PC-9 (cell line): ENCODE results near the gene ZBTB45. TPM values are rescaled to one million over a fixed set of nuclear protein-coding genes. Genes with fewer than 3 reads are reported as not detected.

Source experiments
- BruUV-seq: library from RNA; stranded (reverse); fragments of 400-500 nt; replicated peaks from 2 replicates; lab custom pipeline; 2021; lab: Mats Ljungman, UMichigan
- CTCF ChIA-PET: fragments of 300-600 bp; sonication (Branson Sonifier 250); formaldehyde crosslinking; loops from one replicate; lab custom pipeline; 2022; ENCODE audit warnings: antibody characterized with exemption; lab: Charles Lee
- POLR2A ChIA-PET: fragments of 300-600 bp; sonication (Branson Sonifier 250); formaldehyde crosslinking; loops from one replicate; lab custom pipeline; 2022; ENCODE audit warnings: antibody characterized with exemption; ENCODE audit not compliant: unreplicated experiment; lab: Charles Lee
- DNase-seq, 2 experiments: peaks; one replicate each; pipeline versions ENCODE4 v3.0.0 to v3.0.0-alpha.2; 2015 to 2022; ENCODE audit warnings: mixed read lengths in 1 of 2
- H2AFZ ChIP-seq: fragments of 200-600 bp; sonication (generic); 2 replicates; pipeline ENCODE4 v1.8.1; 2017; ENCODE audit warnings: antibody characterized with exemption
- H3F3A ChIP-seq: fragments of 200-600 bp; sonication (generic); 2 replicates; pipeline ENCODE4 v1.8.1; 2017; ENCODE audit warnings: antibody characterized with exemption, mild to moderate bottlenecking, low read depth; ENCODE audit not compliant: insufficient read depth
- H3K27ac ChIP-seq: fragments of 200-600 bp; sonication (generic); 2 replicates; pipeline ENCODE4 v1.6.1; 2016; ENCODE audit warnings: mixed run types
- H3K27me3 ChIP-seq: fragments of 200-600 bp; sonication (generic); 2 replicates; pipeline ENCODE4 v1.6.1; 2016; ENCODE audit warnings: low read depth, mixed run types; ENCODE audit not compliant: insufficient read depth
- H3K36me3 ChIP-seq: fragments of 200-600 bp; sonication (generic); 2 replicates; pipeline ENCODE4 v1.6.1; 2016; ENCODE audit warnings: low read depth, mixed run types
- H3K4me1 ChIP-seq: fragments of 200-600 bp; sonication (generic); replicated peaks from 2 replicates; pipeline ENCODE4 v1.6.1; 2016; ENCODE audit warnings: mixed run types; ENCODE audit not compliant: insufficient read depth
- H3K4me2 ChIP-seq: fragments of 200-600 bp; sonication (generic); 2 replicates; pipeline ENCODE4 v1.6.1; 2017; ENCODE audit warnings: mixed run types
- H3K4me3 ChIP-seq: fragments of 200-600 bp; sonication (generic); 2 replicates; pipeline ENCODE4 v1.6.1; 2016; ENCODE audit warnings: mixed run types
- H3K79me2 ChIP-seq: fragments of 200-600 bp; sonication (generic); 2 replicates; pipeline ENCODE4 v1.6.1; 2017; ENCODE audit warnings: low read depth, mixed run types
- H3K9me2 ChIP-seq: fragments of 200-600 bp; sonication (generic); 2 replicates; pipeline ENCODE4 v1.8.1; 2017; ENCODE audit warnings: mild to moderate bottlenecking; ENCODE audit not compliant: insufficient read depth
- H3K9me3 ChIP-seq: fragments of 200-600 bp; sonication (generic); 2 replicates; pipeline ENCODE4 v1.8.1; 2016; ENCODE audit warnings: low read depth; ENCODE audit not compliant: insufficient read depth
- H4K20me1 ChIP-seq: fragments of 200-600 bp; sonication (generic); 2 replicates; pipeline ENCODE4 v1.8.1; 2017; ENCODE audit not compliant: insufficient read depth
- CTCF ChIP-seq: fragments of 200-600 bp; sonication (generic); conservative IDR thresholded peaks from 2 replicates; pipeline ENCODE4 v1.6.1; 2017; ENCODE audit warnings: mixed run types, antibody characterized with exemption, mild to moderate bottlenecking, moderate library complexity
- EZH2 ChIP-seq: fragments of 200-600 bp; sonication (generic); IDR thresholded peaks from 2 replicates; pipeline ENCODE4 v1.8.0; 2017; ENCODE audit warnings: antibody characterized with exemption, low read depth
- intact Hi-C: fragments of 100-400 bp; cut with micrococcal nuclease; formaldehyde crosslinking; loops from one replicate; pipeline ENCODE4 v1.10.0; 2022; ENCODE audit not compliant: unreplicated experiment
- total RNA-seq: library from RNA; stranded (reverse); gene quantifications from 2 replicates; pipeline ENCODE4 v1.2.3, GENCODE V29; 2021

Gene ZBTB45
- total RNA-seq, 1 experiment from 2014 or later = 8.1 TPM

GRCh38 chr19:58469241-58470013, 50.2 kb downstream of the ZBTB45 start:
- Histone ChIP-seq H3K4me1 (no peaks in the 10 kb centered on the region), H3K9me3 (no peaks in the 10 kb centered on the region), H4K20me1 (0 out of 2 replicates have a peak, but pooled peaks cover 10% of the 10 kb centered on the region), H2AFZ (no peak overlapping the region), H3K4me3 (no peak overlapping the region), H3K27ac (no peak overlapping the region), H3F3A (peaks cover 9% of the 10 kb centered on the region; the same call in 1 of the 2 replicates), H3K79me2 (peaks cover 11% of the 10 kb centered on the region; the same call in 1 of the 2 replicates), H3K9me2 (no peaks in the 10 kb centered on the region), H3K36me3 (no peaks in the 10 kb centered on the region), H3K4me2 (no peak overlapping the region), H3K27me3 (no peaks in the 10 kb centered on the region)
- no peak for DNase-seq
- BruUV-seq = no TSS peak
- TF ChIP-seq EZH2 = no peak
- no peak for TF ChIP-seq CTCF
- intact Hi-C loops = loop anchor here (5.0 kb wide), 1 partner anchor 107 kb away; the partner anchor contains the start of gene ZNF497
- CTCF ChIA-PET = no interaction called here
- POLR2A ChIA-PET = interaction anchor here (0.7 kb wide), 1 partner anchor 93 kb away, joined by 6 read pairs; no protein-coding TSS in a partner anchor

GRCh38 chr19:58468216-58468839, 51.3 kb downstream of the ZBTB45 start:
- Histone ChIP-seq H3K27ac (no peak overlapping the region), H3F3A (peaks cover 5% of the 10 kb centered on the region; the same call in 1 of the 2 replicates), H3K36me3 (no peaks in the 10 kb centered on the region), H3K9me2 (no peaks in the 10 kb centered on the region), H3K9me3 (no peaks in the 10 kb centered on the region), H3K4me2 (peak overlapping the region; percentile 84), H4K20me1 (0 out of 2 replicates have a peak, but pooled peaks cover 10% of the 10 kb centered on the region), H3K4me1 (no peaks in the 10 kb centered on the region), H2AFZ (no peak overlapping the region), H3K27me3 (no peaks in the 10 kb centered on the region), H3K79me2 (peaks cover 11% of the 10 kb centered on the region; the same call in 1 of the 2 replicates), H3K4me3 (peak overlapping the region; percentile 68)
- no TSS peak for BruUV-seq
- TF ChIP-seq CTCF (no peak), EZH2 (no peak)
- intact Hi-C loops = loop anchor here (5.0 kb wide), 1 partner anchor 106 kb away; the partner anchor contains the start of gene ZNF497
- ChIA-PET CTCF (no interaction called here), POLR2A (interaction anchor here (1.2 kb wide), 1 partner anchor 17 kb away, joined by 10 read pairs; no protein-coding TSS in a partner anchor)
- no peak for DNase-seq
